Mesothelial cell of epicardium (in vitro differentiated cells): ENCODE data around the gene HKDC1. TPM values are rescaled to one million over a fixed set of nuclear protein-coding genes. Genes with fewer than 3 reads are reported as not detected.
"Not testable (repeated sequence)": the region's sequence is repeated elsewhere in the genome, so short reads cannot be mapped to it uniquely, and the experiment has no call there.

Experiments
- DNase-seq, 2 experiments: peaks; one replicate each; pipeline ENCODE4 v3.0.0; 2021; ENCODE audit warnings: low spot score in 2 of 2; ENCODE audit not compliant: unreplicated experiment in 2 of 2
- H3K27ac Mint-ChIP-seq: 2 replicates; pipeline ENCODE4 v1.8.0; 2021; ENCODE audit warnings: mixed read lengths
- H3K27me3 Mint-ChIP-seq: 2 replicates; pipeline ENCODE4 v1.8.0; 2021; ENCODE audit warnings: low read depth, mixed read lengths
- H3K36me3 Mint-ChIP-seq: 2 replicates; pipeline ENCODE4 v1.8.0; 2021; ENCODE audit warnings: mixed read lengths
- H3K4me1 Mint-ChIP-seq: 2 replicates; pipeline ENCODE4 v1.8.0; 2021; ENCODE audit warnings: mixed read lengths
- H3K4me3 Mint-ChIP-seq: 2 replicates; pipeline ENCODE4 v1.8.0; 2021; ENCODE audit warnings: mild to moderate bottlenecking, moderate library complexity, mixed read lengths
- H3K9me3 Mint-ChIP-seq: 2 replicates; pipeline ENCODE4 v1.8.0; 2021; ENCODE audit warnings: mixed read lengths
- total RNA-seq: library from RNA; stranded (reverse); gene quantifications from 3 replicates; pipeline ENCODE4 v1.2.1, GENCODE V29; 2021
- TF ChIP-seq, protein P1 (sequence below): fragments of 200-600 bp; sonication (generic); IDR thresholded peaks from one replicate; pipeline ENCODE4 v1.5.0; 2021; ENCODE audit warnings: antibody characterized with exemption; ENCODE audit not compliant: unreplicated experiment

Gene HKDC1
- total RNA-seq, 1 donor from 2014 or later, result not detected

DNA sequence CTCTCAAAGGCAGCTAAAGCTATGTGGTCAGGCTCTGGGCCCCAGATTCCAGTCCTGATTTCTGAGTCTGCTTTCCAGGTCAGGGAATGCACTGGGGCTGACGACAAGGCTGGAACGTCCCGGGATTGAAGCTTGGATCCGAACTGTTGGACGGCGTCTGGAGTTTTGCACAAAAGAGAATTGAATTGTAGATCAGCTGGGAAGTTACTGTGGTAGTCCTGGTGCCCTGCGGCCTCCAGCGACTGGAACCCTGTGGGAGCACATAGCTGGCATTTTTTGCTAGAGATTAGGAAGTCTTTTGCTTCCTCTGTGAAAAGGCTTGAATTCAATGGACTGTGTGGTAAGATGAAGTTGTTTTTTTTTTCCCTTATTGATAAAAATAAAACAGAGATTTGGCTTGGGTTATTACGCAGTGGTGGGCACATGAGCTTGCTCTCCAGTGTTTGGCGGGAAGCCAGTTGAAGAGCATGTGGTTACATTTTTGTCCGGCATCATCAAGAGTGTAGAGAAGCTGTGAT, 58.4 kb downstream of the HKDC1 start, which contains the start of gene HK1:
TSS of gene HK1 (plus strand) at position 51 of the 518 bp plus-strand sequence.
- H3K27me3 Mint-ChIP-seq, result no peaks in the 10 kb centered on the region
- H3K4me1 Mint-ChIP-seq, result peaks cover 9% of the 10 kb centered on the region
- no peak within 1 kb of the TSS for H3K4me3 Mint-ChIP-seq
- no peak for DNase-seq
- no peaks in the 10 kb centered on the region for H3K9me3 Mint-ChIP-seq
- TF ChIP-seq, protein P1, sequence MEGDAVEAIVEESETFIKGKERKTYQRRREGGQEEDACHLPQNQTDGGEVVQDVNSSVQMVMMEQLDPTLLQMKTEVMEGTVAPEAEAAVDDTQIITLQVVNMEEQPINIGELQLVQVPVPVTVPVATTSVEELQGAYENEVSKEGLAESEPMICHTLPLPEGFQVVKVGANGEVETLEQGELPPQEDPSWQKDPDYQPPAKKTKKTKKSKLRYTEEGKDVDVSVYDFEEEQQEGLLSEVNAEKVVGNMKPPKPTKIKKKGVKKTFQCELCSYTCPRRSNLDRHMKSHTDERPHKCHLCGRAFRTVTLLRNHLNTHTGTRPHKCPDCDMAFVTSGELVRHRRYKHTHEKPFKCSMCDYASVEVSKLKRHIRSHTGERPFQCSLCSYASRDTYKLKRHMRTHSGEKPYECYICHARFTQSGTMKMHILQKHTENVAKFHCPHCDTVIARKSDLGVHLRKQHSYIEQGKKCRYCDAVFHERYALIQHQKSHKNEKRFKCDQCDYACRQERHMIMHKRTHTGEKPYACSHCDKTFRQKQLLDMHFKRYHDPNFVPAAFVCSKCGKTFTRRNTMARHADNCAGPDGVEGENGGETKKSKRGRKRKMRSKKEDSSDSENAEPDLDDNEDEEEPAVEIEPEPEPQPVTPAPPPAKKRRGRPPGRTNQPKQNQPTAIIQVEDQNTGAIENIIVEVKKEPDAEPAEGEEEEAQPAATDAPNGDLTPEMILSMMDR, result no peak
- H3K36me3 Mint-ChIP-seq, result no peaks in the 10 kb centered on the region
- H3K27ac Mint-ChIP-seq, result peak within 1 kb of the TSS; percentile 24

DNA sequence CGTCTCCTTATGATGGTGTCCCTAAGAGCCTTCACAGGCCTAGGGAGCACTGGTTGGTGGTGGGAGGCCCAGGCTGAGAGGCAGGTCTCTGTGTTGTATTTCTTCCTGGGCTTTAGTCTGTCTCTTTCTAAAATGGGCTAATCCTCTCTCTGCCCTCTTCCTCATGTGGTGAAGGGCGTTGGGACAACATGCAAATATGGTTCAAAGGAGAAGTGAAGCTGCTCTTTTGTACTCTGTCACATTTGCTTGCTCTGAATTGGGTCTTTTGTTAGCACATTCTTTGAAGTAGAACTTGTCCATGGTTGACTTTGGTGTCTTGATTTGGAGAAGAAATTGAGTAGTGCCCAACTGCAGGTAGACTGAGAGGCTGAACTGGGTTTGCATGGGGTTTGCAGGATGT, 59.0 kb downstream of the HKDC1 start:
- no peak for DNase-seq
- H3K27ac Mint-ChIP-seq, result no peak overlapping the region
- no peaks in the 10 kb centered on the region for H3K9me3 Mint-ChIP-seq
- TF ChIP-seq, protein P1, result no peak
- no peaks in the 10 kb centered on the region for H3K27me3 Mint-ChIP-seq
- H3K4me1 Mint-ChIP-seq, result peaks cover 9% of the 10 kb centered on the region
- no peak overlapping the region for H3K4me3 Mint-ChIP-seq
- H3K36me3 Mint-ChIP-seq, result no peaks in the 10 kb centered on the region

DNA sequence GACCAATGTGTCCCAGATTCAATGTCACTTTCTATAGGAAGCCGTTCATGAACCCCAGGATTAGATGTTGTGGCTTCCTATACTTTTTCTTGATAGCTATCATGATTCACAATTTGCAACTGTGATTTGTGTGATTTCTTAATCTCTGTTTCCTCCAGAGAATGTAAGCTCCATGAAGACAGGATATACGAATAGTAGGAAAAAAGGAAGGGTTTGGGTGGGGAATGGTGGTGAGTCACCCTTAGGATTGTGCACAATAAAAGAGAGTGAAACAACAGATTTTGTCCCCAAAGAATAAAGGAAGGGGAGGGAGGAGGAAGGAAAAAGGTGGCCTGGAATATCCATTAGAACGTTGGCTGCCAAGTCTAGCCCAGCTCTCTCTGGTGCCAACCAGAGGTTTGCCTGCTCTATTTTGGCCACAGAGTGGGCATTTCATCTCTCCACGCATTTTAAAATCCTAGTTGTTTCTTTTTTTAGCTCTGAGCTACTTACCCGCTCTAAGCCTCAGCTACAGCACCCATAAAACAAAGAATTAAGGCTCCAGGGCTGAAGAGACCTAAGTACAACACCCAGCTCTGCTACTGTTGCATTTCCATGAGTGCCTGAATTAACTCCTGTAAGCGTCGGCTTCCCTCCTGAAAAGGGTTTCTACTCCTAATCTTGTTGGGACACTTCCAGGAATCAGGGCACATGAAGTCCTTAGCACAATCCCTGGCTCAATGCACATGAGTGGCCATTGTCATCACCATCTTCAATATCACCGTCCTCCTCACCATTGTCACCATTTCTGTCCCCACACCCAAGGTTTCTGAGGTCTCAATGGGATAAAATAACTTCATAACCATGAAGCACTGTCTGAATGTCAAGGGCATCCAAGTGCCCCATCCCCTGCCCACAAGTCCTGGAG, 61.6 kb downstream of the HKDC1 start:
- Mint-ChIP-seq H3K36me3 (no peaks in the 10 kb centered on the region), H3K4me3 (no peak overlapping the region), H3K27ac (no peak overlapping the region), H3K9me3 (no peaks in the 10 kb centered on the region), H3K27me3 (no peaks in the 10 kb centered on the region), H3K4me1 (peaks cover 11% of the 10 kb centered on the region)
- DNase-seq, result no peak
- TF ChIP-seq, protein P1, result no peak

DNA sequence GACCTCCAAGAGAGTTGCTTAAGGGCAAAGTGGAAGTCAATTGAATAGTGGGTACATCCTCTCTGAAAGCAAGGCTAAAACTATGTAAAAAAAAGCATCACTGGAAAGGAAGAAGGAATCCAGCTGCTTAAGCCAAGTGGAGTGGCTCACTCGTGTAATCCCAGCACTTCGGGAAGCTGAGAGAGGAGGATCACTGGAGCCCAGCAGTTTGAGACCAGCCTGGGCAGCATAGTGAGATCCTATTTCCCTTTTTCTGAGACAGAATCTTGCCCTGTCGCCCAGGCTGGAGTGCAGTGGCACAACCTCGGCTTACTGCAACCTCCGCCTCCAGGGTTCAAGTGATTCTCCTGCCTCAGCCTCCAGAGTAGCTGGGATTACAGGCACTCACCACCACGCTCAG, 64.3 kb downstream of the HKDC1 start:
- not testable (repeated sequence) for H3K27ac Mint-ChIP-seq, H3K4me3 Mint-ChIP-seq, H3K36me3 Mint-ChIP-seq, DNase-seq, H3K4me1 Mint-ChIP-seq, H3K9me3 Mint-ChIP-seq, H3K27me3 Mint-ChIP-seq

DNA sequence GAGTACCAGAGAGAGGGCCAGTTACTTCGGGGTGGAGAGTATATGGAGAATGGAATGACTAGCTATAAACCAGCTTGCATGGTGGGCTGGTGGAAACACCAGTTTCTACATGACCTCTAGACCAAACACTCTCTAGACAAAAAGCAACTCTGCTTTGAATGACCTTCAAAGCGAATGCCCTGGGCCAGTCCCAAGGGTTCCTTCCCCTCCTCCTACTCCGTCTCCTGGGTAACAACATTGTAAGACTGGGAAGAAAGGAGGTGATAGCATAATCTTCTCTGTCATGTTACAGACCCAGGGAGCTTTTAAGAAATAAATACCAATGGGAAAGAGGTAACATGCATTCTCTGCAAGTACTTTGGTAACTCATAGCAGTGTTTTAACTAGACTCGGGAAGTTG, 65.6 kb downstream of the HKDC1 start:
- Mint-ChIP-seq H3K4me1 (peaks cover 2% of the 10 kb centered on the region), H3K27me3 (no peaks in the 10 kb centered on the region), H3K27ac (no peak overlapping the region), H3K36me3 (no peaks in the 10 kb centered on the region), H3K9me3 (no peaks in the 10 kb centered on the region), H3K4me3 (no peak overlapping the region)
- TF ChIP-seq, protein P1, result no peak
- no peak for DNase-seq

DNA sequence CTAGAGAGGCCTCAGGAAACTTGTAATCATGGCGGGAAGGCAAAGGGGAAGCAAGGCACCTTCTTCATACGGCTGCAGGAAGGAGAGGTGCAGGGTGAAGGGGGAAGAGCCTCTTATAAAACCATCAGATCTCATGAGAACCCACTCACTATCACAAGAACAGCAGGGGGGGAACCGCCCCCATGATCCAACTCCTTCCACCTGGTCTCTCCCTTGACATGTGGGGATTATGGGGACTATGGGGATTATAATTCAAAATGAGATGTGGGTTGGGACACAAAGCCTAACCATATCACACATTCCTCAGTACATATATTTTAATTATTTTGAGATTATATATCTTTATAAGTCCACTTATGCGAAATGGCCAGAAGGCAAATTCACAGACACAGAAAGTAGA, 67.0 kb downstream of the HKDC1 start:
- Mint-ChIP-seq H3K4me3 (no peak overlapping the region), H3K27ac (no peak overlapping the region), H3K4me1 (peaks cover 2% of the 10 kb centered on the region), H3K36me3 (no peaks in the 10 kb centered on the region), H3K9me3 (no peaks in the 10 kb centered on the region), H3K27me3 (no peaks in the 10 kb centered on the region)
- TF ChIP-seq, protein P1, result no peak
- DNase-seq, result no peak
